ENCODE measurements around the gene MYBPH.

Gene MYBPH

GRCh38 chr1:203146042-203146369 is 29.6 kb downstream of the MYBPH start:
- no peak for DNase-seq

GRCh38 chr1:203145321-203146041 is 30.1 kb downstream of the MYBPH start:
- DNase-seq: no peak

GRCh38 chr1:203144661-203145060 is 31.0 kb downstream of the MYBPH start:
- DNase-seq: no peak

GRCh38 chr1:203143641-203144040 is 32.0 kb downstream of the MYBPH start:
- no peak for DNase-seq

GRCh38 chr1:203142684-203143408 is 32.8 kb downstream of the MYBPH start:
- no peak for DNase-seq

- no peak for DNase-seq
Observed at GRCh38 chr1:203142124-203142523, 33.5 kb downstream of the MYBPH start.

- no peak for DNase-seq
Observed at GRCh38 chr1:203140743-203141520, 34.7 kb downstream of the MYBPH start.

- no peak for DNase-seq
Observed at GRCh38 chr1:203139976-203140475, 35.6 kb downstream of the MYBPH start.

GRCh38 chr1:203138066-203138465 is 37.6 kb downstream of the MYBPH start:
- no peak for DNase-seq

- no peak for DNase-seq
Observed at GRCh38 chr1:203137324-203137723, 38.3 kb downstream of the MYBPH start.

GRCh38 chr1:203136409-203137042 is 39.1 kb downstream of the MYBPH start:
- DNase-seq: no peak

- DNase-seq: no peak
Observed at GRCh38 chr1:203135636-203136305, 39.9 kb downstream of the MYBPH start.

GRCh38 chr1:203133970-203134725 is 41.5 kb downstream of the MYBPH start:
- no peak for DNase-seq

GRCh38 chr1:203131548-203132200 is 44.0 kb downstream of the MYBPH start:
- DNase-seq: no peak

GRCh38 chr1:203130358-203130985 is 45.2 kb downstream of the MYBPH start:
- no peak for DNase-seq

- DNase-seq: no peak
Observed at GRCh38 chr1:203129501-203130231, 46.0 kb downstream of the MYBPH start.

GRCh38 chr1:203128716-203129500 is 46.7 kb downstream of the MYBPH start:
- DNase-seq: no peak

GRCh38 chr1:203128431-203128715 is 47.3 kb downstream of the MYBPH start:
- DNase-seq: no peak

- DNase-seq: no peak
Observed at GRCh38 chr1:203127666-203128430, 47.8 kb downstream of the MYBPH start, which contains the start of gene ADORA1. Gene ADORA1, plus strand, starts transcription at chr1:203127726. Its CDS starts 1,116 bp downstream, at chr1:203128842.

Data from CD4-positive, alpha-beta T cell treated with Interleukin-15 for 1 hour (primary cell).